Left cardiac atrium (tissue), 4 donors: ENCODE results near the gene GFOD2. TPM values are rescaled to one million over a fixed set of nuclear protein-coding genes. Genes with fewer than 3 reads are reported as not detected.

Source experiments
- ATAC-seq, 2 donors: fragments of 200-7000 bp; cut with Tn5 transposase; one replicate each; pipeline ENCODE4 v1.9.1; 2020; ENCODE audit warnings: mild to moderate bottlenecking in 2 of 2, moderate library complexity in 2 of 2
- DNase-seq: peaks from one replicate; pipeline ENCODE4 v3.0.0-alpha.2; 2020
- intact Hi-C, 2 donors: fragments of 100-400 bp; cut with DNase I; formaldehyde crosslinking; loops; one replicate each; pipeline versions ENCODE4 v1.14.1 to v1.15.1; 2022 to 2023
- total RNA-seq, 2 donors: library from RNA; stranded (reverse); fragmentation: NEBNext Ultra II Directional; extraction: Animal tissue kit (Norgen Biotek cat#: 25700); gene quantifications; one replicate each; pipeline ENCODE4 v1.2.1, GENCODE V29; 2021
- donor health status: DM: no; HTN: yes; CAD: no.
- donor health status: DM: no; HTN: yes; CAD: no; lungs with severe emphysema.
- donor health status: DM: yes; HTN: yes; CAD: no.
- donor health status: Dilated cardiomyopathy.

GFOD2 gene
- total RNA-seq, 2 donors from 2014 or later: 10.1 to 11.7 TPM

DNA sequence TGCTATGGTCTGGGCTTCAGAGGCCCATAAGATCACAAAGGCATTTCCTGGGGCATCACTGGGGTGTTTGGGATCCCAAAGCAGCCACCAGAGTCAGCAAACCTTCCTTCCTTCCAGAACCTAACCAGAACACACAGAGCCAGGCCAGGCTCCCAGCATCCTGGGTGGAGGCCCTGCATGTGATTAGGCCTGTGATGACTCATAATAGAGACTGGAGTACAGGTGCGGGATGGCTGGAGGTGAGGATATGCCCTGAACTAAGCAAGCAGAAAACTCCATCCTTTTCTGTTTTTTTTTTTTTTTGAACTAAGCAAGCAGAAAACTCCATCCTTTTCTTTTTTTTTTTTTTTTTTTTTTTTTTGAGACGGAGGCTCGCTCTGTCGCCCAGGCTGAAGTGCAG is 17.7 kb upstream of the GFOD2 start:
- ATAC-seq (peak in 1 of 2 donors; percentile 52), DNase-seq (no peak)
- intact Hi-C loops: no loop called here

DNA sequence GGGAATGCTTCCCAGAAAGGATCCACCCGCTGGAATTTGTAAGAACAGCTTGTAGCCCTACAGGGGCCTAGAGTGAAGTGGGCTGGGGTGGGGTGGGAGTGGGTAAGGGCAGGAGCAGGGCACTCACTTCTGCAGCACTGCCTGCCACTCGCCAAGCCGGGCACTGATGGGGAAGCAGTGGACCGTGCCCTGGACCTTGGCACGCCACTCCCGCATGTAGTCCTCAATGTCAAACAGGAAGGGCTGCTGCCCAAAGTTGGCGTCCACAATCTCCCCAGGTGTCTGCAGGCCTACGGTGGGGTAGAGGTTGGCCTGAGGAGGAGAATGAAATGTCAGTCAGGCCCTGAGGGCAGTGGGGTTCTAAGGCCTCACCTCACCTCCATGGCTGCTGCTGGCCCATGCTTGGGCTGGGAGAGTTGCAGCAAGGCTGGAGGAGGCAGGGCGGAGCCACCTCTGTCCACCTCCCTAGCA is 15.7 kb upstream of the GFOD2 start:
- DNase-seq (no peak), ATAC-seq (no peak)
- intact Hi-C loops: no loop called here

DNA sequence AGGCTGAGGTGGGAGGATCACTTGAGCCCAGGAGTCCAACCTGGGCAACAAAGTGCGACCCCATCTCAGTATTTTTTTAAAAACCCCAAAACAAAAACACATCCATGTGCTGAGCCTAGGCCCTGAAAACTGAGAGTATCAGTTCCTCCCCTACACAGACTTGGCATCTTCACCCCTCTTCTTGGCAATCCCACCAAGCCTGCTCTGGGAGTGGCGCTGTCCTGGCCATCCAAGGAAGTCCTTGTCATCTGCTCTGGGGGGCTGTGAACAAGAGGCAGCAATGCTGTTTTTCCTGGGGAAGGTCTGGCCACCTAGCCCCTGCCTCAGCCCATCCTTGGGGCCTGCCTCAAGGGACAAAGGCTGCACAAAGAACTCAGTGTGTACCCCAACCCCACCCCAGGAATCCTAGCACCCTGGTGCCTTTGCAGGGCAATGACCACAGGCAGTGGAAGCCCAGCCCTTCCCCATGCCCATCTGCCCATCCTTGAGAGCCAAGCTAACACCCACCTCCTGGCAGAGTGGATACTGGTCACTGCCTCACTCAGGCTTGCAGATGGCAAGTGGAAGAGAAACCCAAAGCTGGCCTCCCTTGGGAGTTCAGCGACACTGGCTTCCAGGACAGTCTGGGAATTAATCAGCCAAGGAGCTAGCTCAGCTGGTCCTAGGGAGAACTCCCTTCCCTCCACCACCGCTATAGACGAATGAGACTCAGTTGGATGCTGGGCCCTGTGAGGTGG is 14.8 kb upstream of the GFOD2 start:
- DNase-seq (no peak), ATAC-seq (no peak)
- intact Hi-C loops: no loop called here

DNA sequence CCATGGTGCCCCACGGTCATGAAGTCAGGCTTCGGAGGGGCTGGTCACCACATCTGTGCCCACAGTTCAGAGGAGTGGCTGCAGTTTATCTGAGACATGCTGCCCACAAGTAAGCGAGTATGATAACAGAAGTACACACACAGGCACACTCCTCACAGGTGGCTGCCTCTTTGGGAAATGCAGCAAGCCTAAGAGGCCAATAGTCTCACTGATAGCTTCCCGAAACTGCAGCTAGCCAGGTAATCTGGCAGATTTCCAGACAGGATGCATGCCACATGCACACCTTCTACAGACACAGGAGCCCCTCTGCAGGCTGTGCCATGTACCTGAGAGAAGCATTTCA is 12.6 kb upstream of the GFOD2 start:
- intact Hi-C loops: no loop called here
- DNase-seq: no peak
- no peak for ATAC-seq

DNA sequence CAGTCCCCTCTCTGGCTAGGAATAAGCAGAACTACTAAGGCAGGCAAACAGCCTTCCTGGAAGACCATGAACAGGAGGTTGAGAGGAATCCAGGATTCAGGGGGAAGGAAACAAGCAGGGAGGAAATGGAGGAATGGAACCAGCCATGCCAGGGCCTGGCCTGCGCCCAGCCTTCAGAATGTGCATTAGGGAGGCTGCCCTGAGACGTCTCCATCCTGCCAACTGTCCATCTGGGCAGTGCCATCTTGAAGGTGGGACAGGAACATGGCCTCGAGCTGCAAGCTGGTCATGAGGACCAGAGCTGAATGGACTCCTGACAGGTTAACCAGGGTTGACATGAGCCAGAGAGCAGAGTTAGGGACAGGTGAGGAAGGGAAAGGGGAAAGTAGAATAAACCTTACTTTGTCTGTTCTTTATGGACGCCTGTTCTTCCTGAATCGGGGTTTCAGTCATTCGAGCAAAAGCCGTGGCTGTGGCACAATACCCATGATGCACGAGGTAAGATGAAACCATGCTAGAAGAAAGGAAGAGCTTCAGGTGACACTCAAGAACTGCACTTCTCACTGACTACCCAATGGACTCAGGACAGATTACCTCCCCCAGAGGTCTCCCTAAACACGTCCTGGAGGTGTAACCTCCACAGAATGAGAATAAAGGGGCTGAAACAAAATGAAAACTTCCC is 12.1 kb upstream of the GFOD2 start:
- intact Hi-C loops: no loop called here
- ATAC-seq (no peak), DNase-seq (no peak)

DNA sequence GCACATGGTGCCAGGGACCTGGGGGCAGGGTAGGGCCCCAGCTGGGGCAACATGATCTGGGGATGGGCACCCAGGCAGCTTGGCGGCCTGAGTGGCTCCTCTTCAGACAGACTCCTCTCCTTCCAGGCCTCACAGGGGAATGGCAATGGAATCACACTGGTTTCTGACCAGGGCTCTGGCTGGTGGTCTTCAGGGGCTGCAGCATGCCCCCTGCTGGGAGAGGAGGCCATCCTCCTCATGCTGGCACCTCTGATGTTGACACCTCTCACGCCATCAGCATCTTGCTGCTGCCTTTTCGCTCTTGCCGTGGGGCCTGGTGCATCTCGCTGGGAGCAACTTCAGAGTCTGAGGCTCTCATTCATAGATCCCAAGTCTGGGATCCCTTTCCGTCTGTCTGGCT is 11.2 kb upstream of the GFOD2 start:
- ATAC-seq (no peak), DNase-seq (no peak)
- intact Hi-C loops: no loop called here

DNA sequence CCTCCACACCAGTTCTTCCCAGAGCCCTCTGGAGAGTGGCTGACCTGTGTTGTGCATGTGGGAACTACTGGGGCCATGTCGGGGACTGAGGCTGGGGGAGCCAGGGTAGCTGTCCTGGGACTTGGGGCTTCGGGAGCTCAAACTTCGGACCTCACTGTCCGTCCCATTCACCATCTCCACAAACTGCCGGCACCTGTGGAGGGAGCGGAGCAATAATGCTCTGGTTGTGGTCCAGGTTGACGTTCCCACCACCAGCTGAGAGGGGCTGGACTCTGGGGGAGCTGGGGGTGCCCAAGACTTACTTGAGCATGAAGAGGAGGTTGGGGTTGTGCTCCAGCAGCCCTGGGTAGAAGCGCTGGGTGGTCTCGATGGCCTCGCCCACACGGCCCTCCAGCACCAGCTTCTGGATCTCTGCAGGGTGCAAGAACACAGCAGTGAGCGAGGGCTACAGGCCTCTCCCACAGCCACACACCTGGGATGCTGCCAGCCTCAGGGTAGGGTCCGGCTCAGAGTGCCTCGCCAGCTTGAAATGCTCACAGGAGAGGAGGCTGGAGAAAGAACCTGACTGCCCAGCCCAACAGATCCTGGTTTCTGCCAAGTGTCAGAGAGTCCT is 10.6 kb upstream of the GFOD2 start:
- DNase-seq (no peak), ATAC-seq (no peak)
- intact Hi-C loops: loop anchor here in 1 of 2 donors (5.0 kb wide), 1 partner anchor 242 kb away; no protein-coding TSS in a partner anchor

DNA sequence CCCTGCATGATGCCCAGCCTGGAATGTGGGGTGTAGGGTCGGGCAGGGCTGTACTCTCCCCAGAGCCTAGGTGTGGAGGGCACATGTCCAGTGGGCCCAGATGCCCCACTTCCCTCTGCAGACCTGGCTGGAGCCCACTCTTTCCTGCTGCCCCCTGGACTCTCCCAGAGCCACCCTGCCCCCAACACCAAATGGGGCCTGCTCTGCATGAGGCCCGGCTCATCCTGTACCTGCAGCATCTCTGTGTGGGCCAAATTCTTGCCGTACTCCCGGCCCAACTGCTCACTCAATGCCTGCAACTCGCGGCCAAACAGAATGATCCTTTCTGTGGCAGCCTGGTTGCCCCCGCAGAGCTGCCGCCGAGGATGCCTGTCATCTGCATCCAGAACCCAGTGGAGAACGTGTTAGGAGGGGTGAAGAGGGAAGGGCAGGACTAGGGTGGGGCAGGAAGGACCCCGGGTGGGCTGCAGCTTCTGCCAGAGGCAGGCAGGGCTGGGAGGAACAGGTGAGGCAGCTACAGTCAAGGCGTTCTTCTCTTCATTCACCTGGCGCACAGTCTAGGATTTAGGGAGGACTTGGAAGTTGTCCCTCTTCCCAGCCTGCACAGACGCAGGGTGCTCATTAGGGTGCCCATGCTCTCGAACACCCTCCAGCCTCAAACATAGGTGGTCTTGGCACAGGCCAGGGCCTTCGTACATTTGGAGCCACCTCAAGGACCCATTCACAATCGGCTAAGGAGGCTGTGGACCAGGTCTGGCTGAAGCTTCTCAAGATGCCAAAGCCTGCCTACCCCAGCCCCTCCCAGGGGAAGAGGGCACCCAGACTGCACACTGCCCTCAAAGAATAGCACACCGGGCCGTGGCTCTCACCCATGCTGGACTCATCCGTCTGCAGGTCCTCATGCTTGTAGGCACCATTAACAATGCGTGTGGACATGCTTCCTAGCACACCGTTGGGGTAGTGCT is 8.7 kb upstream of the GFOD2 start:
- no peak for DNase-seq
- no peak for ATAC-seq
- intact Hi-C loops: loop anchor here in 1 of 2 donors (5.0 kb wide), 1 partner anchor 241 kb away; no protein-coding TSS in a partner anchor

DNA sequence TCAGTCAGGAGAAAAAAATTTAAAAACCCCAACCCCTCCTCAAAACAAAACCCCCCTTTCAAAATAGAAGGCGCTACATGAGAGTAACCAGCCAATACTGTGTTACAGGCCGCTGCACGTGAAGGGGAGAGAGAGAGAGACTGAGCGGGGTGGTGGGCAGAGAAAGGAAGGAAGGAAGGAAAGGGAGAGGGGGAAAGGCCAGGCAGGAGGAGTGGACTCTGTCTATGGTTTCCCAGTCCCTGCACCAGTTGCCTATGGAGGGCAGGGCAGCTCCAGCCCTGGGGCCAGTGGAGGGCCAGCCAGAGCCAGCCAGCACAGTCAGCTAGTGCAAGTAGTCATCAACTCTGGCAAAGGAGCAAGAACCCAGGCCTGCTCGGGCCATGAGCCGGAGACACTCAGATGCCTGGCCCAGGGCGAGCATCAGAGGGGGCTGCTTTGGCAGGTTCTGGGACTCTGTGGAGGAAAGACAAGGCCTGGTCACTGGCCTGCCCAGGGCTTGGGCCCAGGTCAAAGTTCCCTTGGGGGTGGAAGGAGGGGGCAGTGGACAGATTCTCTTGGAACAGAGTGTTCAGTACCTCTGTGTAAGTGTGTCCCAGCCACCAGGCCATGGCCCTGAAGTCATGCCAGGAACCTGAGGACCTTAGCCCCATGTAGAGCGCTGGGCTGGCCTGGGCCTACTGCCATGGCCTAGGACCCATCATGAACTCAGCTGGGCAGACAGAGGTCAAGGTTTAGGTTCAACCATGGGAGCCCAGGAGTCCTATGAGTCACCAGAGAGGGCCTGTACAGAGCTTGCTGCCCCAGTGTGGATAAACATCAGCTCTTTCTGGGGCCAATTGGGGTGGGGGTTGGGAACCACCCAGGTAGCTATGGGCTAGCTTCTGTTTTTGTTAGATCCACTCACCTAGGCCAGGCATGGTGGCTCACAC is 7.3 kb upstream of the GFOD2 start:
- no peak for ATAC-seq
- intact Hi-C loops: loop anchor here in 1 of 2 donors (5.0 kb wide), 1 partner anchor 239 kb away; no protein-coding TSS in a partner anchor
- no peak for DNase-seq

DNA sequence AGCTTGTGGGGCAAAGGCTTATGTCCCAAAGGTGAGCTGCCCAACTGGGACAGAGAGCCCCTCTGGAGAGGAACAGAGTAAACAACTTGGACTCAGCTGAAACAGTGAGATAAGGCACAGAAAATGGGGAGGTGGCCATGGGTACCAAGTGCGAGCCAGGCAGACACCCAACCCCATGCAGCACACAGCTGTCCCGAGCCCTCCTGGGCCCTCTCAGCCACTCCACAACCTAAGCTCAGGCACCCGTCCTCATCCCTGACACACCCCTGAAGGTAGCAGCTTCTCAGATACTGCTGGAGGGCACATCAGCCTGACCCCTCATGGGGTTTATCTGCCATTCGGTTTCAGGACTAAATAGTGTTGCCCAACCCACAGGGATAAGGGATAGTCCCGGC is 4.8 kb upstream of the GFOD2 start:
- ATAC-seq (no peak), DNase-seq (no peak)
- intact Hi-C loops: loop anchor here in 1 of 2 donors (5.0 kb wide), 1 partner anchor 52 kb away; no protein-coding TSS in a partner anchor

DNA sequence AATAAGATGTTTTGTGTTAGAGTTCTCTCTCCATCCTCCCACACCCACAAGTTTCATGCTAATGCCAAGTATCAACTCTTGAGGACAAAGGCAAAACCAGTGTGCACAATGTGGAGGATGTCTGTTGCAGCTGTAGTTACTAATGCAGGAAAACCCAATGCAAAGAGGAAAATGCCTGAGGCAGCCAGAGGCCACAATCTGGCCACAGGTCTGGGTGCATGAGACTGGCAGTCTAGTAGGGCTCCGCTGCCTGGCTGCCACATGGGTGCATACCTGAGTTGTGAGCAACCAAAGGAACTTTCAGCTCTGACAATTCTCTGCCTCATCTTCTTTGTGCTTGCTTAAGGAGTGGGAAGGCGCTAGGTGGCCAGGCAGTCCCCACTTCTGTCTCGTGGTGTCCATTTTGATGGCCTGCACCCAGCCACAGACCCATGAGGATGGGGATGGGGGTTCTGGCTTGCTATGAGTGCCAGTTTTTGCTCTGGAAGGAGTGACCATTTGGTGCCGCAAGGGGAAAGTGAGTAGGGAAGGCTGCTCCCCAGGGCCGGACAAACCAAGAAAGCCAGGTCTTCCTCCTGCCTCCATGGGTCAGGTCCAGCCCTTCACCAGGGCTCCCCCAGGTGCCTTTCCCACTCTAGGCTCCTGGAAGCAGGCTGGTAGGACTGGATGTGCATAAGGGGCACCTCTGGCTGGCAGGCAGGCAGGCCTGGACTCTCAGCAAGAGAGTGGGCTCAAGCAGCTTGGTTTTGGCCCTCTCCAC is 4.2 kb upstream of the GFOD2 start:
- ATAC-seq (no peak), DNase-seq (no peak)
- intact Hi-C loops: loop anchor here in 1 of 2 donors (5.0 kb wide), 1 partner anchor 51 kb away; no protein-coding TSS in a partner anchor

DNA sequence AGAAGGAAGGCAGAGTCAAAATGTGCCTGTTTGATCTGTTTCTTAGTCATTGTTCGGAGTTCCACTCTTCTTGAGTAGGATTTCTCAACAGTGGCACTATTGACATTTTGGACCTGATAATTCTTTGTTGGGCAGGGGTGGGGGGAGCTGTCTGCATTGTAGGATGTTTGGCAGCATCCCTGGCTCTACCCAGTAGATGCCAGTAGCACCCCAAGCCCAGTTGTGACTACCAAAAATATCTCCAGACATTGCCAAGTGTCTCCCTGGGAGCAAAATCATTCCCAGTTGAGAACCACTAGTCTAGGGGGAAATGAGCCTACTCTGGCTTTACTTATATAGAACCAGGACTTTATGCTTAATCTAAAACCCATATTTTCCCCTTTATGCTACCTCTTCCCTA is 1.1 kb upstream of the GFOD2 start:
- intact Hi-C loops: loop anchor here in 1 of 2 donors (5.0 kb wide), 1 partner anchor 48 kb away; no protein-coding TSS in a partner anchor
- no peak for ATAC-seq

DNA sequence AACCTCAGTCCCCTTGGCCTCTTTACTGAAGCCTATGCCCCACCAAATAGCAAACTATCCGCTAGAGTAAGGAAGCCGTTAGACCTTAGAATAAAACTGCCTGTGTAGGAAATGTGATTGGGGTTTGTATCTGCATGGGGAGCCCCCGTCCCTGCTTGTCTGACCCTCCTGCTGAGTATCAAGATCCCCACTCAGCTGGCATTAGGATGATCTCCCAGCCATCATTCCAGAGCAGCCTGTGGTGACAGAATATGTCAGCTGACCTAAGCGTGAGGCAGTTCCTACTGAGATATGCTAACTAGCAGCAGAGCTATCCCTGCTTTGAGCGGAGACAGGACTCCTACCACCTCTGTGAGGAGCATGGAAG is 645 bp upstream of the GFOD2 start:
- DNase-seq: peak; percentile 37
- intact Hi-C loops: loop anchor here in 1 of 2 donors (5.0 kb wide), 1 partner anchor 47 kb away; no protein-coding TSS in a partner anchor

More for the DNA sequence above, 1.1 kb upstream of the GFOD2 start:
- DNase-seq: no peak

DNA sequence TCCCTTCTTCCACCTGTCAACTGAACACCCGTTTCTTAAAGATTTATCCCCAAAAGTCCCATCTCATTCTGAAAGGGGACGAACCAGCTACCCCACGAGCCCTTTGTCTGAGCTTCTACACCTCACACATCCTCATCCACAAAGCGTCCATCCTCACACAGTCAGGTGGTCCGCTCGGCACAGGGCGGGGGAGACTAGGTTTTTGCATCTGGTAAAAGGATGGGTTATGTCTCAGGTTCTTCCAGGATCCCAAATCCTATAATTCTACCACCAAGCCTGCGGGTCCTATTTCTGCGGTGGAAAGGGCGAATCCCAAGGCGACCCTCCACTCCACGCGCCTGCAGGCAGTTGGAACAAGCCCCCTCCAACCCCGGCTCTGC is 458 bp downstream of the GFOD2 start:
- intact Hi-C loops: no loop called here
- ATAC-seq: peak in 1 of 2 donors; percentile 7
- DNase-seq: no peak

More for the DNA sequence above, 645 bp upstream of the GFOD2 start:
- ATAC-seq: peak; percentile 70 to 75

DNA sequence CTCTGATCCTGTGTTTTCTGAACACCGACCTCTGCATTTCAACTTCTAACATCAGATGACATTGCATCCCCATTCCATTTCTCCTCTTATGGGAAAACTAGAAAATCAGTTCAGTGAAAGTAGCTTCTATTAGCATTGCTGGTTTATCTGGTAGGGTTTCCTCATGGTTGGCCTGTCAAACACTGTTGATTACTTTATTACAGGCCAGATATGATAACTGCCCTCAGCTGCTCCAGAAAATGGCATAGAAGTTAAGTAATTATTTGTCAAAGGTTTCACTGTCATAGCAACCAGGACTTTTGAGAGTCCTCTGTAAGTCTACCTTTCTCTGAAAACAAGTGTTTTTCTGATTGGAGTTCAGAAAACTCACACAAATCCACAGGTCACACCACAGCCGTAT is 3.0 kb downstream of the GFOD2 start:
- no peak for DNase-seq
- intact Hi-C loops: no loop called here
- ATAC-seq: no peak

DNA sequence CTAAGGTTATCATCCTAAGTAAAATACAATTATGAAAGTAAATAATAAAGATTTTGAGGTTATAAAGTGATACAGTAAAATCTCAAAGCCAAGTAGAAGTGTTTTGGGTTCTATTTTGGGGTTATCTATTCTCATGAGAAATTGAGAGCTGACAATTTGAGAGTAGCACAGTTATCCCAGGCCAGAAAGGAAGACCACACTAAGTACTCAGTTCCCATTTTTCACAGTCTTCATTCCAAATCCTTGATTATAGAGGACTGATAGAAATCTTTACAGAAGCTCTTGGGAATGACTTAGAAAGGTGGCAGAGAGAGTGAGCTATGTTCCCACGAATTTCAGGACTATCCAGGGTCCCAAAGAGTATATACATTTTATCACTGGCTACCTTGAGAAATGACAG is 4.6 kb downstream of the GFOD2 start:
- intact Hi-C loops: no loop called here
- ATAC-seq (no peak), DNase-seq (no peak)

DNA sequence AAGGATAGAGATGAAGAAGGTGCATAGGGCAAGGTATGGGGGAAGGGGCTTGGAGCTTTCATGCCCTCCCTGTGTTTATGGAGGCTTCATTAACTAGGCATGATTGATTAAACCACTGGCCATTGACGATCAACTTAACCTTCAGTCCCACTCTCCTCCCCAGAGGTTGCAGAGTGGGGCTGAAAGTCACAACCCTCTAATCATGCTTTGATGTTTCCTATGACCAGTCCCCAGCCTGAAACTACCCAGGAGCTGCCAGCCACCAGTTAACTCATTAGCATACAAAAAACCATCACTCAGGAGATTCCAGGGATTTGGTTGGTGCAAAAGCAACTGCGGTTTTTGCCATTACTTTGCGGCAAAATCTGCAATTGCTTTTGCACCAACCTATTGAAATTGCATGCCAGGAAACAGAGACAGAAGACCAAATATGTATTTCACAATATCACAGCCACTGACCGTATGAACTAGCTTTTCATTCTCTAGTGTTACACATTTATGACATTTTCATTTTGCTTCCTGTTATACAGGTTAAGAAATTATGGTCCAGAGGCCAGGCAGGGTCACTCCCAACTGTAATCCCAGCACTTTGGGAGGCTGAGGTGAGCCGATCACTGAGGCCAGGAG is 5.4 kb downstream of the GFOD2 start:
- no peak for DNase-seq
- ATAC-seq: no peak
- intact Hi-C loops: no loop called here
